SK-N-SH (cell line): Measurements from ENCODE around the gene OR10A5. TPM values are rescaled to one million over a fixed set of nuclear protein-coding genes. Genes with fewer than 3 reads are reported as not detected.

ENCODE experiments used
- CTCF ChIA-PET: fragments of 300-600, 350-600 bp; formaldehyde crosslinking; extraction: SDS; loops from one replicate; lab custom pipeline; 2021; lab: Yijun Ruan, JAX
- POLR2A ChIA-PET: fragments of 350-600 bp; sonication (Branson Sonifier 250); formaldehyde crosslinking; extraction: SDS; loops from one replicate; lab custom pipeline; 2020; ENCODE audit warnings: antibody characterized with exemption, inconsistent platforms; lab: Yijun Ruan, JAX
- DNase-seq: peaks from one replicate; pipeline ENCODE4 v3.0.0; 2012
- H2AFZ ChIP-seq: fragments of 200-600 bp; sonication (generic); 2 replicates; pipeline ENCODE4 v1.8.1; 2016; ENCODE audit warnings: antibody characterized with exemption, mild to moderate bottlenecking, low read depth
- H3F3A ChIP-seq: fragments of 200-600 bp; sonication (generic); replicated peaks from 2 replicates; pipeline ENCODE3; 2016; ENCODE audit warnings: antibody characterized with exemption, mild to moderate bottlenecking; ENCODE audit not compliant: insufficient read depth
- H3K27ac ChIP-seq, 2 experiments: fragments of 200-500 bp in 1 of 2; fragments of 200-600 bp in 1 of 2; sonication (Bioruptor generic) in 1 of 2; sonication (generic), shearing (Covaris generic) in 1 of 2; 2 replicates each; pipeline versions ENCODE4 v1.5.1 to v1.6.1; 2014 to 2016; ENCODE audit warnings: low read depth in 2 of 2, inconsistent platforms in 1 of 2, low read length in 1 of 2, mild to moderate bottlenecking in 1 of 2, mixed read lengths in 1 of 2
- H3K27me3 ChIP-seq: fragments of 200-600 bp; sonication (generic), shearing (Covaris generic); 2 replicates; pipeline ENCODE4 v1.6.1; 2016; ENCODE audit warnings: mixed run types; ENCODE audit not compliant: insufficient read depth
- H3K36me3 ChIP-seq, 2 experiments: fragments of 200-500 bp in 1 of 2; fragments of 200-600 bp in 1 of 2; sonication (Bioruptor generic) in 1 of 2; sonication (generic) in 1 of 2; replicated peaks in 1 of 2; 2 replicates each; pipeline versions ENCODE3 to v1.5.1; 2014 to 2016; ENCODE audit warnings: low read length in 1 of 2, mild to moderate bottlenecking in 1 of 2; ENCODE audit not compliant: insufficient read depth in 2 of 2, control insufficient read depth in 1 of 2
- H3K4me1 ChIP-seq, 2 experiments: fragments of 200-500 bp in 1 of 2; fragments of 200-600 bp in 1 of 2; sonication (Bioruptor generic) in 1 of 2; sonication (generic), shearing (Covaris generic) in 1 of 2; 2 replicates each; pipeline versions ENCODE4 v1.5.1 to v1.6.1; 2014 to 2016; ENCODE audit warnings: low read depth in 1 of 2, low read length in 1 of 2, mixed run types in 1 of 2; ENCODE audit not compliant: insufficient read depth in 2 of 2, control insufficient read depth in 1 of 2
- H3K4me2 ChIP-seq: fragments of 200-600 bp; sonication (generic), shearing (Covaris generic); 2 replicates; pipeline ENCODE4 v1.6.1; 2017; ENCODE audit warnings: mixed run types
- H3K4me3 ChIP-seq, 2 experiments: fragments of 200-500 bp in 1 of 2; fragments of 200-600 bp in 1 of 2; sonication (Bioruptor generic) in 1 of 2; sonication (generic), shearing (Covaris generic) in 1 of 2; 2 replicates each; pipeline versions ENCODE4 v1.5.1 to v1.8.1; 2014 to 2016; ENCODE audit warnings: low read depth in 2 of 2, inconsistent platforms in 1 of 2, low read length in 1 of 2, mild to moderate bottlenecking in 1 of 2, mixed read lengths in 1 of 2, moderate library complexity in 1 of 2
- H3K79me2 ChIP-seq: fragments of 200-600 bp; sonication (generic); 2 replicates; pipeline ENCODE4 v1.8.1; 2017; ENCODE audit warnings: mild to moderate bottlenecking; ENCODE audit not compliant: insufficient read depth
- H3K9ac ChIP-seq: fragments of 200-600 bp; sonication (generic); 2 replicates; pipeline ENCODE4 v1.6.1; 2017; ENCODE audit warnings: mixed run types
- H3K9me2 ChIP-seq: fragments of 200-600 bp; sonication (generic); 2 replicates; pipeline ENCODE4 v1.6.1; 2017; ENCODE audit warnings: mixed run types
- H3K9me3 ChIP-seq: fragments of 200-600 bp; sonication (generic); 2 replicates; pipeline ENCODE4 v1.6.1; 2017; ENCODE audit warnings: mixed run types, mild to moderate bottlenecking, moderate library complexity
- H4K20me1 ChIP-seq: fragments of 200-600 bp; sonication (generic); 2 replicates; pipeline ENCODE4 v1.6.1; 2017; ENCODE audit warnings: mild to moderate bottlenecking, mixed run types; ENCODE audit not compliant: insufficient read depth
- EP300 ChIP-seq, 2 experiments: IDR thresholded peaks; 2 replicates each; pipeline versions ENCODE4 v1.4.0 to v1.6.1; 2012; ENCODE audit warnings: borderline replicate concordance in 1 of 2, low read depth in 1 of 2, low read length in 1 of 2
- FOXJ3 ChIP-seq: sonication (generic); formaldehyde crosslinking; IDR thresholded peaks from 2 replicates; pipeline ENCODE4 v1.5.1; 2020; ENCODE audit warnings: mild to moderate bottlenecking, missing genetic modification reagents
- MXI1 ChIP-seq: IDR thresholded peaks from 2 replicates; pipeline ENCODE4 v1.6.1; 2012; ENCODE audit warnings: mild to moderate bottlenecking, low read depth, low read length, improper control_type of control experiment
- polyA plus RNA-seq, 3 experiments: library from polyadenylated mRNA; depleted of rRNA; stranded (reverse); fragments of >200 nt; gene quantifications; 2 replicates each; pipeline ENCODE4 v1.2.3, GENCODE V29; 2012

Gene OR10A5
- polyA plus RNA-seq, 1 of the 3 experiments (the other 2 are of a cell fraction), result not detected

DNA sequence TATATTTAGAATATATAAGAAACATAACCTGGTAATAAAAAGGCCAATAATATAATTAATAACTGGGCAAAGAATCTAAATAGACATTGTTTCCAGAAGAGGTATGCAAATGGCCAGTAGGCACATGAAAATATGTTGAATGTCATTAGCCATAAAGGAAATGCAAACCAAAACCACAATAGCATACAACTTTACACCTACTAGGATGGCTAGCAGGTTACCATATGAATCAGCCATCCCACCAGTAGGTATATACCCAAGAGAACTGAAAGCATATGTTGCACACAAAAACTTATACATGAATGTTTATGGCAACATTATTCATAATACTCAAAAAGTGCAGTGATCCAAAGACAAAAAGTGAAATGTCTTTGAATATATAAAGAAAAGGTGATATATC, 49.5 kb downstream of the OR10A5 start:
- POLR2A ChIA-PET, result no interaction called here
- H2AFZ ChIP-seq, result no peak overlapping the region
- H3K4me1 ChIP-seq, result no peaks in the 10 kb centered on the region
- H3K79me2 ChIP-seq, result no peaks in the 10 kb centered on the region
- H3K4me2 ChIP-seq, result no peak overlapping the region
- no peaks in the 10 kb centered on the region for H3K9me2 ChIP-seq
- H3K4me3 ChIP-seq, result no peak overlapping the region
- no peak overlapping the region for H3K9ac ChIP-seq
- no peak for TF ChIP-seq FOXJ3
- no peak for TF ChIP-seq MXI1
- TF ChIP-seq EP300 (IDR thresholded peaks at IDR 0.05; ENCODE audit: borderline replicate concordance in 1 of 2, low read depth in 1 of 2, low read length in 1 of 2), result no peak
- no peaks in the 10 kb centered on the region for H3F3A ChIP-seq
- no peak overlapping the region for H3K27ac ChIP-seq
- CTCF ChIA-PET, result no interaction called here
- no peak for DNase-seq
- H3K36me3 ChIP-seq, result no peaks in the 10 kb centered on the region
- no peaks in the 10 kb centered on the region for H3K9me3 ChIP-seq
- no peaks in the 10 kb centered on the region for H4K20me1 ChIP-seq
- no peaks in the 10 kb centered on the region for H3K27me3 ChIP-seq

Other genes starting within 250 kb of the OR10A5 start
- gene RRP8, start 242.1 kb upstream of the OR10A5 start, polyA plus RNA-seq (2012; rRNA removed), result 7.8 and 8.6 TPM in 2 replicates
- 241 and 268 TPM in 2 replicates for gene ILK, start 241.9 kb upstream of the OR10A5 start, polyA plus RNA-seq (2012; rRNA removed)
- gene TAF10, start 233.5 kb upstream of the OR10A5 start, polyA plus RNA-seq (2012; rRNA removed), result 163 and 213 TPM in 2 replicates
- 94.0 and 105 TPM in 2 replicates for gene TPP1, start 226.3 kb upstream of the OR10A5 start, polyA plus RNA-seq (2012; rRNA removed)
- gene DCHS1, start 189.9 kb upstream of the OR10A5 start, polyA plus RNA-seq (2012; rRNA removed), result 3.0 and 5.7 TPM in 2 replicates
- gene MRPL17, start 162.3 kb upstream of the OR10A5 start, polyA plus RNA-seq (2012; rRNA removed), result 88.3 and 88.6 TPM in 2 replicates
- not detected in 2 replicates for gene OR2AG2, start 73.7 kb upstream of the OR10A5 start, polyA plus RNA-seq (2012; rRNA removed)
- gene OR2AG1, start 62.7 kb upstream of the OR10A5 start, polyA plus RNA-seq (2012; rRNA removed), result not detected in 2 replicates
- gene OR6A2, start 46.0 kb upstream of the OR10A5 start, polyA plus RNA-seq (2012; rRNA removed), result not detected in 2 replicates
- gene OR10A2, start 17.4 kb downstream of the OR10A5 start, polyA plus RNA-seq (2012; rRNA removed), result not detected in 2 replicates
- not detected in 2 replicates for gene OR10A4, start 30.9 kb downstream of the OR10A5 start, polyA plus RNA-seq (2012; rRNA removed)
- not detected in 2 replicates for gene OR2D2, start 46.8 kb downstream of the OR10A5 start, polyA plus RNA-seq (2012; rRNA removed)
- gene OR2D3, start 75.3 kb downstream of the OR10A5 start, polyA plus RNA-seq (2012; rRNA removed), result not detected in 2 replicates
- gene ZNF215, start 80.7 kb downstream of the OR10A5 start, polyA plus RNA-seq (2012; rRNA removed), result 0.15 and 0.54 TPM in 2 replicates
- gene ZNF214, start 174.7 kb downstream of the OR10A5 start, polyA plus RNA-seq (2012; rRNA removed), result 1.4 and 2.5 TPM in 2 replicates
- not detected in 2 replicates for gene NLRP14, start 174.8 kb downstream of the OR10A5 start, polyA plus RNA-seq (2012; rRNA removed)
- not detected in 2 replicates for gene RBMXL2, start 243.3 kb downstream of the OR10A5 start, polyA plus RNA-seq (2012; rRNA removed)